Astrocyte (in vitro differentiated cells and primary cell): ENCODE results near the gene DHRS7B. TPM values are rescaled to one million over a fixed set of nuclear protein-coding genes. Genes with fewer than 3 reads are reported as not detected.

Source experiments
- DNase-seq: peaks from one replicate; pipeline ENCODE4 v3.0.0-alpha.2; 2010; ENCODE audit warnings: low read depth
- FAIRE-seq: peaks from 2 replicates; lab custom pipeline; 2011; peaks lifted over from hg19 to GRCh38; lab: Jason Lieb, UNC
- H2AFZ ChIP-seq: 2 replicates; pipeline ENCODE4 v1.6.0; 2012; ENCODE audit warnings: low read depth, low read length, inconsistent platforms
- H3K27ac ChIP-seq: 2 replicates; pipeline ENCODE4 v1.5.1; 2011; ENCODE audit warnings: low read depth, low read length, inconsistent platforms
- H3K27me3 ChIP-seq: 2 replicates; pipeline ENCODE4 v1.6.0; 2011; ENCODE audit warnings: low read length, inconsistent platforms; ENCODE audit not compliant: insufficient read depth
- H3K36me3 ChIP-seq: 2 replicates; pipeline ENCODE4 v1.5.1; 2011; ENCODE audit warnings: low read length, inconsistent platforms; ENCODE audit not compliant: insufficient read depth
- H3K4me1 ChIP-seq: 2 replicates; pipeline ENCODE4 v1.5.1; 2011; ENCODE audit warnings: low read length, inconsistent platforms; ENCODE audit not compliant: insufficient read depth
- H3K4me2 ChIP-seq: 2 replicates; pipeline ENCODE4 v1.6.0; 2012; ENCODE audit warnings: low read length, inconsistent platforms
- H3K4me3 ChIP-seq: 2 replicates; pipeline ENCODE4 v1.5.1; 2011; ENCODE audit warnings: low read depth, mild to moderate bottlenecking, low read length, inconsistent platforms; ENCODE audit not compliant: insufficient read depth
- H3K79me2 ChIP-seq: 2 replicates; pipeline ENCODE4 v1.6.0; 2012; ENCODE audit warnings: mild to moderate bottlenecking, low read length, inconsistent platforms; ENCODE audit not compliant: insufficient read depth
- H3K9ac ChIP-seq: 2 replicates; pipeline ENCODE4 v1.6.0; 2012; ENCODE audit warnings: mild to moderate bottlenecking, low read length, inconsistent platforms
- H3K9me3 ChIP-seq: 2 replicates; pipeline ENCODE4 v1.5.1; 2012; ENCODE audit warnings: low read depth, mild to moderate bottlenecking, low read length, inconsistent platforms; ENCODE audit not compliant: insufficient read depth
- H4K20me1 ChIP-seq: 2 replicates; pipeline ENCODE4 v1.6.0; 2012; ENCODE audit warnings: low read length, inconsistent platforms; ENCODE audit not compliant: insufficient read depth
- H3K27ac Mint-ChIP-seq: one replicate; pipeline ENCODE4 v1.8.0; 2021; ENCODE audit warnings: mild to moderate bottlenecking, mixed read lengths; ENCODE audit not compliant: unreplicated experiment
- H3K27me3 Mint-ChIP-seq: one replicate; pipeline ENCODE4 v1.8.0; 2021; ENCODE audit warnings: low read depth, mixed read lengths; ENCODE audit not compliant: unreplicated experiment
- H3K36me3 Mint-ChIP-seq: one replicate; pipeline ENCODE4 v1.8.0; 2021; ENCODE audit warnings: low read depth, mixed read lengths; ENCODE audit not compliant: unreplicated experiment
- H3K4me1 Mint-ChIP-seq: one replicate; pipeline ENCODE4 v1.8.0; 2021; ENCODE audit warnings: low read depth, mixed read lengths; ENCODE audit not compliant: unreplicated experiment
- H3K4me3 Mint-ChIP-seq: one replicate; pipeline ENCODE4 v1.8.0; 2021; ENCODE audit warnings: mild to moderate bottlenecking, moderate library complexity, mixed read lengths; ENCODE audit not compliant: unreplicated experiment
- H3K9me3 Mint-ChIP-seq: one replicate; pipeline ENCODE4 v1.8.0; 2021; ENCODE audit warnings: mild to moderate bottlenecking, mixed read lengths; ENCODE audit not compliant: unreplicated experiment
- CTCF ChIP-seq: IDR thresholded peaks from 2 replicates; pipeline ENCODE4 v1.5.1; 2011; ENCODE audit warnings: low read depth, mild to moderate bottlenecking, inconsistent platforms, low read length, moderate library complexity; ENCODE audit not compliant: insufficient read depth
- EZH2 ChIP-seq: IDR thresholded peaks from 2 replicates; pipeline ENCODE4 v1.6.1; 2012; ENCODE audit warnings: mild to moderate bottlenecking, low read length, inconsistent platforms; ENCODE audit not compliant: insufficient read depth
- total RNA-seq: library from RNA; stranded (reverse); gene quantifications from 2 replicates; pipeline ENCODE4 v1.2.1, GENCODE V29; 2021

Gene DHRS7B
- total RNA-seq, 1 donor from 2014 or later = 15.5 TPM

DNA sequence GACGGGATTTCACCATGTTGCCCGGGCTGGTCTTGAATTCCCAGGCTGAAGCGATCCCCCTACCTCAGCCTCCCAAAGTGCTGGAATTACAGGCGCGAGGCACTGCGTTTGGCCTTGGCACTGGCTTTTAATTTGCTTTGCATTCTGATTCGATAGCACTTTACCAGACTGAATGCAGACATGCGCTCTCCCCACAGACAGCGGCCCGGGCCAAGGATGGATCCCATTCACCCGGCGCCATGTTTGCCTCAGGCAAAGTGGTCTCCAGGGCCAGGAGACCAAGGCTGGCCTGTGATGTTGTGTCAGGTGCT lies 41.7 kb downstream of the DHRS7B start:
- H3K27me3 ChIP-seq = no peaks in the 10 kb centered on the region
- no peak for FAIRE-seq
- H3K79me2 ChIP-seq = peaks cover 4% of the 10 kb centered on the region
- no peak for DNase-seq
- H3K27ac ChIP-seq = no peak overlapping the region
- Mint-ChIP-seq H3K27ac (no peak overlapping the region), H3K4me3 (no peak overlapping the region), H3K36me3 (peaks cover 17% of the 10 kb centered on the region), H3K27me3 (no peaks in the 10 kb centered on the region), H3K4me1 (peaks cover 11% of the 10 kb centered on the region), H3K9me3 (peaks cover 5% of the 10 kb centered on the region)
- TF ChIP-seq EZH2 (no peak), CTCF (no peak)
- H2AFZ ChIP-seq = no peak overlapping the region
- H4K20me1 ChIP-seq = peaks cover 3% of the 10 kb centered on the region
- no peaks in the 10 kb centered on the region for H3K4me1 ChIP-seq
- H3K9ac ChIP-seq = no peak overlapping the region
- H3K4me3 ChIP-seq = no peak overlapping the region
- H3K4me2 ChIP-seq = no peak overlapping the region
- no peaks in the 10 kb centered on the region for H3K9me3 ChIP-seq
- peaks cover 3% of the 10 kb centered on the region for H3K36me3 ChIP-seq

DNA sequence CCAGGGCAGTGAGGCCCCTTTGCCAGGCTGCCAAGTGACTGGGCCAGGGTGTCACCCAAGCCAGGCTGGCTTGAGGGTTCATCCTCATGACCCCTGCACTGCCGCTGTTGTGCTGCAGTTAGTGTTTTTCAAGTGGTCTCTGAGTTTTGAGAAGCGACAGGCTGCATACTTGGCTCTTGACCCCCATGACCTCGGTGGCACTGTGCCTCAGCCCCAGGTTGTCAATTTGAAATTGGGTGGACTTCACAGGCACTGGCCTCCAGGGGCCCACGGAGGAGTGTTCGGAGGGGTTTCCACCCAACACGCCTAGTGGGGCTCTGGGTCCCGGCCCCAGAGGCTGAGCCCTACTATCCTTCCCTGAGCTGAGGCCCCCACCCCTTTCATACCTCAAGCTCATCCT lies 42.7 kb downstream of the DHRS7B start:
- peaks cover 4% of the 10 kb centered on the region for H3K79me2 ChIP-seq
- no peak overlapping the region for H3K27ac Mint-ChIP-seq

More for the DNA sequence above, 42.7 kb downstream of the DHRS7B start:
- Histone ChIP-seq H3K4me2 (no peak overlapping the region), H3K36me3 (peaks cover 3% of the 10 kb centered on the region), H4K20me1 (peaks cover 3% of the 10 kb centered on the region), H3K27me3 (no peaks in the 10 kb centered on the region), H3K4me1 (no peaks in the 10 kb centered on the region), H3K4me3 (no peak overlapping the region), H3K9ac (no peak overlapping the region), H3K27ac (no peak overlapping the region), H3K9me3 (no peaks in the 10 kb centered on the region), H2AFZ (no peak overlapping the region)
- H3K36me3 Mint-ChIP-seq = peaks cover 25% of the 10 kb centered on the region
- FAIRE-seq = no peak
- TF ChIP-seq CTCF (no peak), EZH2 (no peak)
- H3K27me3 Mint-ChIP-seq = no peaks in the 10 kb centered on the region
- H3K9me3 Mint-ChIP-seq = peaks cover 5% of the 10 kb centered on the region
- H3K4me3 Mint-ChIP-seq = no peak overlapping the region
- DNase-seq = no peak
- H3K4me1 Mint-ChIP-seq = peaks cover 11% of the 10 kb centered on the region
